ENCODE measurements around the gene UGT2B17. TPM values are rescaled to one million over a fixed set of nuclear protein-coding genes. Genes with fewer than 3 reads are reported as not detected.
"Not testable (repeated sequence)": the region's sequence is repeated elsewhere in the genome, so short reads cannot be mapped to it uniquely, and the experiment has no call there.

UGT2B17 gene
- total RNA-seq, 1 experiment from 2014 or later: not detected

DNA sequence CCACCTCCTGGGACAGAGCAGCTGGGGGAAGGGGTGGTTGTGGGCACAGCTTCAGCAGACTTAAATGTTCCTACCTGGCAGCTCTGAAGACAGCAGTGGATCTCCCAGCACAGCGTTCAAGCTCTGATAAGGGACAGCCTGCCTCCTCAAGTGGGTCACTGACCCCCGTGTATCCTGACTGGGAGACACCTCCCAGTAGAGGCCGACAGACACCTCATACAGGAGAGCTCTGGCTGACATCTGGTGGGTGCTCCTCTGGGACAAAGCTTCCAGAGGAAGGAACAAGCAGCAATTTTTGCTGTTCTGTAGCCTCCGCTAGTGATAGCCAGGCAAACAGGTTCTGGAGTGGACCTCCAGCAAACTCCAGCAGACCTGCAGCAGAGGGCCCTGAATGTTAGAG is 72.7 kb downstream of the UGT2B17 start:
- H3K36me3 ChIP-seq (ENCODE audit: control insufficient read depth, insufficient read depth, low read length); CTCF ChIA-PET; ATAC-seq; H3K27ac ChIP-seq (ENCODE audit: low read length); POLR2A ChIA-PET; H3K9me3 ChIP-seq (ENCODE audit: control insufficient read depth, insufficient read depth, low read depth, low read length); intact Hi-C loops (cut with micrococcal nuclease; ENCODE audit: unreplicated experiment); H3K4me3 ChIP-seq (ENCODE audit: low read depth in 2 of 2, low read length in 2 of 2); H3K4me1 ChIP-seq (ENCODE audit: control insufficient read depth, insufficient read depth, low read length); DNase-seq (ENCODE audit: low read depth, low spot score); in situ Hi-C loops (cut with HindIII; ENCODE audit: low pct_unique_long_range_greater_than_20kb, low sequenced_read_pairs); H3K27me3 ChIP-seq (ENCODE audit: control insufficient read depth, insufficient read depth, low read length); BruUV-seq (replicated peaks): not testable (repeated sequence)

DNA sequence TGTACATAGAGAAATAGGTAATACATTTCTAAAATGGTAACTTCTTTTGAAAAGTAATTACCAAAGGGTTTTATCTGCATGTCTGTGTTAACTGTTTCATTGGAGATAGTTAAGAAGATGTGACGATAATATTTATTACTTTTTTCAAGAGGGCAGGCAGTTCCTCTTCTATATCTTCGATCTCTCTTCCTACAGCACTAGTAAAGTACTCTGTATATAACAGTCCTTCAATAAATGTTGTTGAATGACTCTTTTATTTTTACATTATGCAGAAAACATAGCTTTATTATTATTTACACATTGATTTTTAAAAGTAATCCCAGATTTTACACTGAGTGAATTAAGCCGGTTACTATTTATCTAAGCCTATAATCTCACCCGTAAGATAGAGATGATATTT is 77.1 kb downstream of the UGT2B17 start:
- ChIA-PET CTCF (no interaction called here), POLR2A (no interaction called here)
- H3K27me3 ChIP-seq (ENCODE audit: control insufficient read depth, insufficient read depth, low read length): no peaks in the 10 kb centered on the region
- intact Hi-C loops (cut with micrococcal nuclease; ENCODE audit: unreplicated experiment) (loop anchor here (2.0 kb wide), 1 partner anchor 672 kb away; no protein-coding TSS in a partner anchor), in situ Hi-C loops (cut with HindIII; ENCODE audit: low pct_unique_long_range_greater_than_20kb, low sequenced_read_pairs) (no loop called here)
- BruUV-seq (replicated peaks): no TSS peak
- ATAC-seq (no peak), DNase-seq (ENCODE audit: low read depth, low spot score) (no peak)
- H3K36me3 ChIP-seq (ENCODE audit: control insufficient read depth, insufficient read depth, low read length): no peaks in the 10 kb centered on the region
- no peaks in the 10 kb centered on the region for H3K9me3 ChIP-seq (ENCODE audit: control insufficient read depth, insufficient read depth, low read depth, low read length)
- no peak overlapping the region for H3K27ac ChIP-seq (ENCODE audit: low read length)
- TF ChIP-seq, protein P1, sequence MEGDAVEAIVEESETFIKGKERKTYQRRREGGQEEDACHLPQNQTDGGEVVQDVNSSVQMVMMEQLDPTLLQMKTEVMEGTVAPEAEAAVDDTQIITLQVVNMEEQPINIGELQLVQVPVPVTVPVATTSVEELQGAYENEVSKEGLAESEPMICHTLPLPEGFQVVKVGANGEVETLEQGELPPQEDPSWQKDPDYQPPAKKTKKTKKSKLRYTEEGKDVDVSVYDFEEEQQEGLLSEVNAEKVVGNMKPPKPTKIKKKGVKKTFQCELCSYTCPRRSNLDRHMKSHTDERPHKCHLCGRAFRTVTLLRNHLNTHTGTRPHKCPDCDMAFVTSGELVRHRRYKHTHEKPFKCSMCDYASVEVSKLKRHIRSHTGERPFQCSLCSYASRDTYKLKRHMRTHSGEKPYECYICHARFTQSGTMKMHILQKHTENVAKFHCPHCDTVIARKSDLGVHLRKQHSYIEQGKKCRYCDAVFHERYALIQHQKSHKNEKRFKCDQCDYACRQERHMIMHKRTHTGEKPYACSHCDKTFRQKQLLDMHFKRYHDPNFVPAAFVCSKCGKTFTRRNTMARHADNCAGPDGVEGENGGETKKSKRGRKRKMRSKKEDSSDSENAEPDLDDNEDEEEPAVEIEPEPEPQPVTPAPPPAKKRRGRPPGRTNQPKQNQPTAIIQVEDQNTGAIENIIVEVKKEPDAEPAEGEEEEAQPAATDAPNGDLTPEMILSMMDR (IDR thresholded peaks at IDR 0.05): no peak
- TF ChIP-seq, protein P2, sequence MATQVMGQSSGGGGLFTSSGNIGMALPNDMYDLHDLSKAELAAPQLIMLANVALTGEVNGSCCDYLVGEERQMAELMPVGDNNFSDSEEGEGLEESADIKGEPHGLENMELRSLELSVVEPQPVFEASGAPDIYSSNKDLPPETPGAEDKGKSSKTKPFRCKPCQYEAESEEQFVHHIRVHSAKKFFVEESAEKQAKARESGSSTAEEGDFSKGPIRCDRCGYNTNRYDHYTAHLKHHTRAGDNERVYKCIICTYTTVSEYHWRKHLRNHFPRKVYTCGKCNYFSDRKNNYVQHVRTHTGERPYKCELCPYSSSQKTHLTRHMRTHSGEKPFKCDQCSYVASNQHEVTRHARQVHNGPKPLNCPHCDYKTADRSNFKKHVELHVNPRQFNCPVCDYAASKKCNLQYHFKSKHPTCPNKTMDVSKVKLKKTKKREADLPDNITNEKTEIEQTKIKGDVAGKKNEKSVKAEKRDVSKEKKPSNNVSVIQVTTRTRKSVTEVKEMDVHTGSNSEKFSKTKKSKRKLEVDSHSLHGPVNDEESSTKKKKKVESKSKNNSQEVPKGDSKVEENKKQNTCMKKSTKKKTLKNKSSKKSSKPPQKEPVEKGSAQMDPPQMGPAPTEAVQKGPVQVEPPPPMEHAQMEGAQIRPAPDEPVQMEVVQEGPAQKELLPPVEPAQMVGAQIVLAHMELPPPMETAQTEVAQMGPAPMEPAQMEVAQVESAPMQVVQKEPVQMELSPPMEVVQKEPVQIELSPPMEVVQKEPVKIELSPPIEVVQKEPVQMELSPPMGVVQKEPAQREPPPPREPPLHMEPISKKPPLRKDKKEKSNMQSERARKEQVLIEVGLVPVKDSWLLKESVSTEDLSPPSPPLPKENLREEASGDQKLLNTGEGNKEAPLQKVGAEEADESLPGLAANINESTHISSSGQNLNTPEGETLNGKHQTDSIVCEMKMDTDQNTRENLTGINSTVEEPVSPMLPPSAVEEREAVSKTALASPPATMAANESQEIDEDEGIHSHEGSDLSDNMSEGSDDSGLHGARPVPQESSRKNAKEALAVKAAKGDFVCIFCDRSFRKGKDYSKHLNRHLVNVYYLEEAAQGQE (IDR thresholded peaks at IDR 0.05; ENCODE audit: insufficient read depth in 1 of 2, low read depth in 2 of 2, low read length in 1 of 2): no peak
- TF ChIP-seq TCF7L2 (IDR thresholded peaks at IDR 0.05; ENCODE audit: low read depth, low read length) (no peak), SIN3A (IDR thresholded peaks at IDR 0.05; ENCODE audit: borderline replicate concordance, insufficient read depth, low read depth, low read length) (no peak), POLR2AphosphoS5 (IDR thresholded peaks at IDR 0.05; ENCODE audit: low read depth, low read length) (no peak)
- no peaks in the 10 kb centered on the region for H3K4me1 ChIP-seq (ENCODE audit: control insufficient read depth, insufficient read depth, low read length)
- H3K4me3 ChIP-seq (ENCODE audit: low read depth in 2 of 2, low read length in 2 of 2): no peak overlapping the region

DNA sequence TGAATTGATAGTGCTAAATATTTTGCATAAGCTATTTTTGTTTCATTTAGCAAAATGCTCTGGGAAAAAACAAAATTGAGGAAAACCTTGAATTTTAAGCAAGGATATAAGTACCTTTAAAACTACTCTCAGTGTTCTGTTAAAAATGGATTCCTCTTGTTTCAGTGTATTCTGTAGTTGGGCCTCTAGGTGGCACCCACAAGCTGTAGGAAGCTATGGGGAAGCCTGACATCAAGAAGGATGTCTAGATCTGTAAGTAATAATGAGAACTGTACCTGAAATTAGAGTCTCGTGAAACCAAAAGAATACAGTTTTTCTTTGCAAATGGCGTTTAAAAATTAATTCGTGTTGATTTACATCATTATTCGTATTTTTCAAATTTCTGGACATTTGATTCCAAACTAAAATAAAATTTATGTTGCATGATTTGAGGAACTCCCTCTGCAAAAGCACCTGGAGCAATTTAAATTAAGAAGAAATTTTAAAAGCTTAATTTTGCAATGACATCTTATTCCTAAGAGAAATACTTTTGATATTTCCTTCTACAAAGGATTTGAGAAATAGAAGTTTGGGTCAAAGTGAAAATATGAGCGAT is 77.6 kb downstream of the UGT2B17 start:
- Histone ChIP-seq H3K4me1 (ENCODE audit: control insufficient read depth, insufficient read depth, low read length) (no peaks in the 10 kb centered on the region), H3K4me3 (ENCODE audit: low read depth in 2 of 2, low read length in 2 of 2) (no peak overlapping the region), H3K36me3 (ENCODE audit: control insufficient read depth, insufficient read depth, low read length) (no peaks in the 10 kb centered on the region), H3K27me3 (ENCODE audit: control insufficient read depth, insufficient read depth, low read length) (no peaks in the 10 kb centered on the region), H3K27ac (ENCODE audit: low read length) (no peak overlapping the region), H3K9me3 (ENCODE audit: control insufficient read depth, insufficient read depth, low read depth, low read length) (no peaks in the 10 kb centered on the region)
- ChIA-PET POLR2A (no interaction called here), CTCF (no interaction called here)
- DNase-seq (ENCODE audit: low read depth, low spot score) (peak; percentile 53), ATAC-seq (peak; percentile 74; the same call in 1 of the 2 replicates)
- BruUV-seq (replicated peaks): no TSS peak
- in situ Hi-C loops (cut with HindIII; ENCODE audit: low pct_unique_long_range_greater_than_20kb, low sequenced_read_pairs): no loop called here
- TF ChIP-seq SIN3A (IDR thresholded peaks at IDR 0.05; ENCODE audit: borderline replicate concordance, insufficient read depth, low read depth, low read length): no peak
- TF ChIP-seq, protein P1 (IDR thresholded peaks at IDR 0.05): peak; percentile 70; the same call in 1 of the 2 replicates
- intact Hi-C loops (cut with micrococcal nuclease; ENCODE audit: unreplicated experiment): loop anchor here (2.0 kb wide), 1 partner anchor 672 kb away; no protein-coding TSS in a partner anchor

Measured in Panc1 (cell line).